Hematopoietic multipotent progenitor cell treated with erythropoietin and hydrocortisone succinate and interleukin-3 and kit ligand, for 6 days (in vitro differentiated cells): ENCODE measurements around the gene MARVELD2.

Experiments
- DNase-seq: peaks from one replicate; pipeline ENCODE4 v3.0.0-alpha.2; 2015

The MARVELD2 gene

DNA sequence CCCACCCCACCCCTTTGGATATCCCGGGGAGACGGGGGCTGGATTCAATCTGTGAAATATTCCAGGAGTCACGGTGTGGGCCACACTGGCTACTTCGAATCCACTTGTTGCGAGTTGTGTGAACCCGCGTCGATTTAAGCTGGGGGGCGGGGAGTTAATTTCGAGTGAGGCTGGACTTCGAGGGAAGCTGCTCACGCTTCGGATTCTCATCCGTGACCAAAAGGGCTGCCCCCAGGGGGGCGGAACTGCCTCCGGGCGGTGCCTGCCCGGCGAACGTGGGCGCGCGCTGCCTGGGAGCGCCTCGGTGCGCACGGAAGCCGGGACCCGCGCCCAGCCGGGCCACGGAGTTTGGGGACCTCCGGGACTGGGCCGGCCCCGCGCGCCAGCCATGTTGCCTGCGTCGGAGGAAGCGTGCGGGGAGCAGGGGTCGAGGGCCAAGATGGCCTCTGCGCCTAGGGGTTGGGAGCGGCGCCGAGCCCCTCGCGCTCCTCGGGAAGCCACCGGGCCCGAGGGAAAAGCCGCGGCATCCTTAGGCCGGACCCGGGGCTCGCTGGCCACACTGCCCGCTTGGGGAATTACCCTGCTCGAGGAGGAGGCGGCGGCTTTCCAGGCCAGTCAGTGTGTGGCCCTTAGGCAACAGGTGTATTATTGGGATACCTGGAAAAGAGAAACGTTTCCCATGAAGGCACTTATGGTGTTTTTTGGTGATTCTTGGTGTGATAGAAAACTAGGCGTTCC is 78.6 kb downstream of the MARVELD2 start:
- DNase-seq: peak; percentile 61
